HL-60 (cell line): ENCODE results near the gene AGAP3.

Source experiments
- CTCF ChIP-seq: IDR thresholded peaks from one replicate; pipeline ENCODE4 v1.5.1; 2011; ENCODE audit warnings: low read length, control low read depth, inconsistent platforms; ENCODE audit not compliant: insufficient read depth
- GABPA ChIP-seq: IDR thresholded peaks from 2 replicates; pipeline ENCODE4 v1.6.1; 2012; ENCODE audit warnings: low read depth
- POLR2AphosphoS5 ChIP-seq: IDR thresholded peaks from 2 replicates; pipeline ENCODE4 v1.6.1; 2012; ENCODE audit warnings: low read depth
- REST ChIP-seq: IDR thresholded peaks from 2 replicates; pipeline ENCODE4 v1.6.1; 2012; ENCODE audit warnings: low read depth; ENCODE audit not compliant: insufficient replicate concordance
- SPI1 ChIP-seq: IDR thresholded peaks from 2 replicates; pipeline ENCODE4 v1.6.1; 2012; ENCODE audit warnings: low read depth, mild to moderate bottlenecking, borderline replicate concordance

GRCh38 chr7:151095123-151095797 is 9.0 kb downstream of the AGAP3 start:
- no peak for TF ChIP-seq CTCF
- TF ChIP-seq POLR2AphosphoS5, result no peak
- TF ChIP-seq GABPA, result no peak
- no peak for TF ChIP-seq REST
- TF ChIP-seq SPI1, result no peak
